ENCODE results near the gene COL8A2.

GRCh38 chr1:36086529-36087232 is 38.3 kb downstream of the COL8A2 start:
- TF ChIP-seq, protein P1, sequence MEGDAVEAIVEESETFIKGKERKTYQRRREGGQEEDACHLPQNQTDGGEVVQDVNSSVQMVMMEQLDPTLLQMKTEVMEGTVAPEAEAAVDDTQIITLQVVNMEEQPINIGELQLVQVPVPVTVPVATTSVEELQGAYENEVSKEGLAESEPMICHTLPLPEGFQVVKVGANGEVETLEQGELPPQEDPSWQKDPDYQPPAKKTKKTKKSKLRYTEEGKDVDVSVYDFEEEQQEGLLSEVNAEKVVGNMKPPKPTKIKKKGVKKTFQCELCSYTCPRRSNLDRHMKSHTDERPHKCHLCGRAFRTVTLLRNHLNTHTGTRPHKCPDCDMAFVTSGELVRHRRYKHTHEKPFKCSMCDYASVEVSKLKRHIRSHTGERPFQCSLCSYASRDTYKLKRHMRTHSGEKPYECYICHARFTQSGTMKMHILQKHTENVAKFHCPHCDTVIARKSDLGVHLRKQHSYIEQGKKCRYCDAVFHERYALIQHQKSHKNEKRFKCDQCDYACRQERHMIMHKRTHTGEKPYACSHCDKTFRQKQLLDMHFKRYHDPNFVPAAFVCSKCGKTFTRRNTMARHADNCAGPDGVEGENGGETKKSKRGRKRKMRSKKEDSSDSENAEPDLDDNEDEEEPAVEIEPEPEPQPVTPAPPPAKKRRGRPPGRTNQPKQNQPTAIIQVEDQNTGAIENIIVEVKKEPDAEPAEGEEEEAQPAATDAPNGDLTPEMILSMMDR (IDR thresholded peaks at IDR 0.05) = no peak
- TF ChIP-seq POLR2A (IDR thresholded peaks at IDR 0.05) = no peak

All from testis (tissue), 2 donors.